Endodermal cell (in vitro differentiated cells): ENCODE results near the gene DHTKD1. TPM values are rescaled to one million over a fixed set of nuclear protein-coding genes. Genes with fewer than 3 reads are reported as not detected.

Experiments
- DNase-seq: peaks from one replicate; pipeline ENCODE4 v3.0.0-alpha.2; 2017
- H3K27ac ChIP-seq: 2 replicates; pipeline ENCODE4 v1.5.1; 2013; ENCODE audit warnings: mild to moderate bottlenecking, low read depth, low read length, moderate library complexity
- H3K27me3 ChIP-seq: 2 replicates; pipeline ENCODE4 v1.6.1; 2013; ENCODE audit warnings: mild to moderate bottlenecking, low read length, moderate library complexity; ENCODE audit not compliant: insufficient read depth, control insufficient read depth, poor library complexity, severe bottlenecking
- H3K36me3 ChIP-seq: 2 replicates; pipeline ENCODE4 v1.7.0; 2013; ENCODE audit warnings: mild to moderate bottlenecking, low read length, moderate library complexity; ENCODE audit not compliant: control insufficient read depth, insufficient read depth
- H3K4me1 ChIP-seq: one replicate; pipeline ENCODE4 v1.7.0; 2013; ENCODE audit warnings: low read length; ENCODE audit not compliant: control insufficient read depth, insufficient read depth
- H3K4me3 ChIP-seq: 2 replicates; pipeline ENCODE4 v1.5.1; 2013; ENCODE audit warnings: mild to moderate bottlenecking, low read length, moderate library complexity
- H3K9ac ChIP-seq: 2 replicates; pipeline ENCODE4 v1.6.1; 2013; ENCODE audit warnings: mild to moderate bottlenecking, low read length, moderate library complexity; ENCODE audit not compliant: poor library complexity, severe bottlenecking; ENCODE audit errors: extremely low read depth
- H3K9me3 ChIP-seq: 2 replicates; pipeline ENCODE4 v1.6.1; 2013; ENCODE audit warnings: mild to moderate bottlenecking, low read length, moderate library complexity; ENCODE audit not compliant: control insufficient read depth
- H3K27ac Mint-ChIP-seq: 2 replicates; pipeline ENCODE4 v1.8.0; 2020; ENCODE audit warnings: mixed read lengths
- H3K27me3 Mint-ChIP-seq: 2 replicates; pipeline ENCODE4 v1.8.0; 2021; ENCODE audit warnings: mild to moderate bottlenecking, mixed read lengths; ENCODE audit not compliant: insufficient read depth
- H3K36me3 Mint-ChIP-seq: 2 replicates; pipeline ENCODE4 v1.8.0; 2020; ENCODE audit warnings: low read depth, mixed read lengths
- H3K4me1 Mint-ChIP-seq: 2 replicates; pipeline ENCODE4 v1.8.0; 2020; ENCODE audit warnings: mixed read lengths
- H3K4me3 Mint-ChIP-seq: 2 replicates; pipeline ENCODE4 v1.8.0; 2020; ENCODE audit warnings: mild to moderate bottlenecking, moderate library complexity, mixed read lengths
- H3K9me3 Mint-ChIP-seq: 2 replicates; pipeline ENCODE4 v1.8.0; 2020; ENCODE audit warnings: mild to moderate bottlenecking, mixed read lengths
- CTCF ChIP-seq: fragments of 200-600 bp; sonication (generic); conservative IDR thresholded peaks from 2 replicates; pipeline ENCODE4 v1.5.0; 2021; ENCODE audit warnings: antibody characterized with exemption, mild to moderate bottlenecking
- WGBS, 2 experiments: methylation state at CpG; one replicate each; pipeline versions ENCODE4 v1.1.5 to v1.1.7; 2013; ENCODE audit warnings: missing lambda C conversion rate in 2 of 2, mixed read lengths in 1 of 2; ENCODE audit not compliant: insufficient coverage in 1 of 2, insufficient read length in 1 of 2; 5-methylcytosine and 5-hydroxymethylcytosine counted together
- total RNA-seq, 2 donors: library from RNA; stranded (reverse); fragmentation: NEBNext Ultra II Directional in 1 of 2; extraction: Animal tissue kit (Norgen Biotek cat#: 25700) in 1 of 2; gene quantifications; 2 replicates in 1 of 2; 3 replicates in 1 of 2; pipeline ENCODE4 v1.2.1, GENCODE V29; 2021

DHTKD1 gene
- total RNA-seq, 2 donors from 2014 or later = 56.9 to 61.5 TPM

- no peak for DNase-seq
- H3K4me1 ChIP-seq = no peaks in the 10 kb centered on the region
- 94 to 100% methylated on average over 1 of the region's 1 CpG for WGBS, 2 experiments
- H3K9me3 ChIP-seq = no peaks in the 10 kb centered on the region
- Mint-ChIP-seq H3K27me3 (no peaks in the 10 kb centered on the region), H3K27ac (no peak overlapping the region), H3K4me3 (no peak overlapping the region), H3K4me1 (no peaks in the 10 kb centered on the region), H3K36me3 (peaks cover 22% of the 10 kb centered on the region), H3K9me3 (no peaks in the 10 kb centered on the region)
- TF ChIP-seq CTCF = no peak
- H3K27ac ChIP-seq = no peak overlapping the region
- no peaks in the 10 kb centered on the region for H3K27me3 ChIP-seq
- H3K9ac ChIP-seq = no peak overlapping the region
- peaks cover 41% of the 10 kb centered on the region for H3K36me3 ChIP-seq
- no peak overlapping the region for H3K4me3 ChIP-seq
These were observed 46.0 kb upstream of the DHTKD1 start for GRCh38 chr10:12022580-12023257.

GRCh38 chr10:12025591-12025990 lies 43.2 kb upstream of the DHTKD1 start:
- no peak overlapping the region for H3K9ac ChIP-seq
- no peaks in the 10 kb centered on the region for H3K27me3 ChIP-seq
- H3K36me3 ChIP-seq = peaks cover 63% of the 10 kb centered on the region
- H3K27ac ChIP-seq = no peak overlapping the region
- no peak for TF ChIP-seq CTCF
- Mint-ChIP-seq H3K4me3 (no peak overlapping the region), H3K27me3 (no peaks in the 10 kb centered on the region), H3K4me1 (no peaks in the 10 kb centered on the region), H3K27ac (no peak overlapping the region), H3K36me3 (peaks cover 40% of the 10 kb centered on the region), H3K9me3 (no peaks in the 10 kb centered on the region)
- H3K9me3 ChIP-seq = no peaks in the 10 kb centered on the region
- no peak overlapping the region for H3K4me3 ChIP-seq
- H3K4me1 ChIP-seq = no peaks in the 10 kb centered on the region
- WGBS, 2 experiments = 98 to 100% methylated on average over 4 to 5 of the region's 5 CpGs
- no peak for DNase-seq

- Mint-ChIP-seq H3K27ac (no peak overlapping the region), H3K36me3 (peaks cover 48% of the 10 kb centered on the region)
These were observed 41.2 kb upstream of the DHTKD1 start for GRCh38 chr10:12027539-12027938.

More at GRCh38 chr10:12027539-12027938, 41.2 kb upstream of the DHTKD1 start:
- H3K4me3 Mint-ChIP-seq = no peak overlapping the region
- Histone ChIP-seq H3K36me3 (peaks cover 62% of the 10 kb centered on the region), H3K4me3 (no peak overlapping the region), H3K4me1 (no peaks in the 10 kb centered on the region), H3K9me3 (no peaks in the 10 kb centered on the region), H3K27me3 (no peaks in the 10 kb centered on the region), H3K9ac (no peak overlapping the region), H3K27ac (no peak overlapping the region)
- no peak for DNase-seq
- 99 to 100% methylated on average over 2 of the region's 2 CpGs for WGBS, 2 experiments
- H3K4me1 Mint-ChIP-seq = no peaks in the 10 kb centered on the region
- H3K27me3 Mint-ChIP-seq = no peaks in the 10 kb centered on the region
- TF ChIP-seq CTCF = no peak
- H3K9me3 Mint-ChIP-seq = no peaks in the 10 kb centered on the region
